ENCODE data around the gene PHKB. TPM values are rescaled to one million over a fixed set of nuclear protein-coding genes. Genes with fewer than 3 reads are reported as not detected.
A peak's percentile ranks its signal among the peaks of the same experiment; 100 is the strongest.
"Not testable (repeated sequence)": the region's sequence is repeated elsewhere in the genome, so short reads cannot be mapped to it uniquely, and the experiment has no call there.

PHKB gene
- total RNA-seq, 1 experiment from 2014 or later, result 59.6 TPM

DNA sequence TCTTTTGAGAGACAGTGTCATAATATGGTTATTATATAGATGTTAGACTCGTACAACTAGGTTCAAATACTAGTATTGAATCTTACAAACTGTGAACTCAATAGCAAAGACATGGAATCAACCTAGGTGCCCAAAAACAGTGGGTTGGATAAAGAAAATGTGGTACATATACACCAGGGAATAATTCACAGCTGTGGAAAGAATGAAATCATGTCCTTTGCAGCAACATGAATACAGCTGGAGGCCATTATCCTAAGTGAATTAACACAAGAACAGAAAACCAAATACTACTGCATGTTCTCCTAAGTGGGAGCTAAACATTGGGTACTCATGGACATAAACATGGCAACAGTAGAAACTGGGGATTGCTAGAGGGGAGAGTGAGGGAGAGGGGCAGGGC is 8.1 kb downstream of the PHKB start:
- no peak for DNase-seq (ENCODE audit: low spot score)

DNA sequence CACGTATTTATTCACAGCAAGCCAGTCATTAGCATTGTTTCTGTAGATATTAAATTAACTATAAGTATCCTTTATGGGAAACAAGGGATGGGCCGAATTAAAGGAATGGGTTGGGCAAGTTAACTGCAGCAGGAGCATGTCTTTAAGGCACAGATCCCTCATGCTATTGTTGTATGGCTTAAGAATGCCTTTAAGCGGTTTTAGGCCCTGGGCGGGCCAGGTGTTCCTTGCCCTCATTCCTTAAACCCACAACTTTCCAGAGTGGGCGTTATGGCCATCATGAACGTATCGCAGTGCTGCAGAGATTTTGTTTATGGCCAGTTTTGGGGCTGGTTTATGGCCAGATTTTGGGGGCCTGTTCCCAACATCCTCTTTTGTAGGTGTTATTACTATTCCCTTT is 9.1 kb downstream of the PHKB start:
- DNase-seq (ENCODE audit: low spot score), result no peak

DNA sequence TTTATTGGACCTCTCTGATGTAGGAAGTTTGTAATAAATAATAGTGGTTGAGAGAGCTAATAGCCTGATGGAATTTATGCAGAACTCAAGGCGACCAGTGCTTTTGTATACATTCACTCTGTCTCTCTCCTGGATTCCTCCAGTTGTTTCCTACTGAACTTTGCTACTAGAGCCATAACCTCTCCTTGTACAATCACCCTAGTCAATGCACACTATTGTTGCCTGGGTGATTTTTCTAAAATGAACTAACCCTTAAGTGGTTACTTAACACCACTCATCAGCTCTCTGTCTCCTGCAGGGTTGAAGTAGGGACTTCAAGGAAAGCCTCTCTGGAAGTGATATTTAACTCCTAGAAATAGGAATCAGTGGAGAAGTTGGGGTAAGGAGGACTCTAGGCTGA is 9.7 kb downstream of the PHKB start:
- DNase-seq (ENCODE audit: low spot score), result no peak

DNA sequence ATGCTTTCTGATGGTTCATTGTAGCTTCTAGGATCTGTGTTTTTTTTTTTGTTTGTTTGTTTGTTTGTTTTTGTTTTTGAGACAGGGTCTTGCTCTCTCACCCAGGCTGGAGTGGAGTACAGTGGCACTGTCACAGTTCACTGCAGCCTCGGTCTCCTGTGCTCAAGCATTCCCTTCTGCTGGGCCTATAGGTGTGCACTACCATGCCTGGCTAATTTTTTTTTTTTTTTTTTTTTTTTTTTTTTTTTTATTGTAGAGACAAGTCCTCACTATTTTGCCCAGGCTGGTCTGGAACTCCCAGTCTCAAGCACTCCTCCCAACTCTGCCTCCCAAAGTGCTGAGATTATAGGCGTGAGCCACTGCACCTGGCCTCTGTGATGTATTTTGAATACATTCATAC is 11.9 kb downstream of the PHKB start:
- not testable (repeated sequence) for DNase-seq (ENCODE audit: low spot score)

DNA sequence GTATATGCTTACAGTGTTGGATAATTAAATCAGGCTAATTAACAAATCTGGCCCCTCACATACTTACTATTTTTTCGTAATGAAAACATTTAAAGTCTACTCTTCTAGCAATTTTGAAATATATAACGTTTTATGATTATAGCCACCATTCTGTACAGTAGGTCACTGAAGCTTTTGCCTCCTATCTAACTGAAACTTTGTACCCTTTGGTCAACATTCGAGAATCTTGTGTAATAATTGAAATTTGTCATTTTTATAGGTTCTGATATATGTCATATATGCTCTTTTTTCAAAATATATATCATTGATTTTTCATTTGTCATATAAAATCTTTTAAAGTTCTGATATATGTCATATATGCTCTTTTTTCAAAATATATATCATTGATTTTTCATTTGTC is 12.7 kb downstream of the PHKB start:
- DNase-seq (ENCODE audit: low spot score), result no peak

DNA sequence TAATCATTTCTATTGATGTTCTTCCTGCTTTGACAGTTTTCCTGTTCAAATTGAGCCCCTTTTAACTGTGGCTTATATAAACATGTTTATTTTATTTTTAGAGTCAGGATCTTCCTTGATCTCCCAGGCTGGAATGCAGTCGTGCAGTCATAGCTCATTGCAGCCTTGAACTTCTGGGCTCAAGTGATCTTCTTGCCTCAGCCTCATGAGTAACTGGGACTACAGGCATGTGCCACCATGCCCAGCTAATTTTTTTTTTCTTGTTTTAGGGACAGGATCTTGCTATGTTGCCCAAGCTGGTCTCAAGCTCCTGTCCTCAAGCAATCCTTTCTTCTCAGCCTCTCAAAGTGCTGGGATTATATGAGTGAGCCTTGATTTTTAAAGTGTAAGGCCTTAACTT is 14.7 kb downstream of the PHKB start:
- DNase-seq (ENCODE audit: low spot score), result no peak

DNA sequence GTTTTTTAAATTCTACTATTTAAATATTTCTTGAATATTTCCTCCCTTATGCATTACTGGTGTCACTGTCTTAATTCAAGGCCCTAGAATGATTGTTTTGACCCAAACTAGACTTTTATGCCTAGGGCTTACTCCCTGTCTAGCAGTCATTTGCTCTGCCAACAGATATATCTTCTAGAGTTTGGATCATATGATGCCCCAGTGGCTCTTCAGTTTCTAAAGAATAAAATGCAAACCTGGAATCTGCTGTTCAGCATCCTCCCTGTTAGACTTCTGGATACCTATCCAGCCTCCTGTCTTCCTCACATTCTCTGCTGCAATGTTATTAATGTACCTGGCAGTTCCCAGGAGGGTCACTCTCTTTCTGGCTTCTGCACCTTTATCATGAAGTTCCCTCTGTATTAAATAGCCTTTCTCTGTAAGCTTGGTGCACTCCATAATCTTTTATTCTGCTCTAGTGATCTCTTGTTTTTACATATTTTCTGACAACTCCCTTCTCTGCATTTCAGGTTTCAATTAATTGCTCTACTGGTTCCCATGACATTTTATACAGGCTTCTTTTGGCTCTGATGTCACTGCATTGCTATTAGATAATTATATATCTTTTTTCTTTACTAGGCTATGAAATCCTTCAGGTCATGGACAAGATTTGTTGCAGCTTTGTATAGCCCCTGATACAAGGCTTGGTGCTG is 15.7 kb downstream of the PHKB start:
- DNase-seq (ENCODE audit: low spot score), result no peak

DNA sequence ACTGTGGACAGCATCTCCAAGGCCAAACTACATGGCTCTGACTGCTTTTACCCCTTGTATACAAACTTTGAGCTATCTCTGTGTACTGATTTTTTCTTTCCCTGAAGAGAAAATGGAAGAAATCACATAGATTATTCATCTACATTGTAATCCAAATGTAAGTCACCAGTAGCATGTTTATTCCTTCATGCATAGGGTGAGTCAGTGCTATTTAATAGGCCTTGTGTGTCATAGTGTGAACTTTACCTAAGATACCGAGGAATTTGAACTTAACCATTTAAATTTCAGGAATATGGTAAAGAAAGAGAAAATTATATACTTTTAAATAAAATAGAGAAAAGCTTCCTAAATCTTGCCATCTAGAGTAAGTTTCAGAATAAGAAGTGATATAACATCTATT is 16.5 kb downstream of the PHKB start:
- DNase-seq (ENCODE audit: low spot score), result peak; percentile 3

DNA sequence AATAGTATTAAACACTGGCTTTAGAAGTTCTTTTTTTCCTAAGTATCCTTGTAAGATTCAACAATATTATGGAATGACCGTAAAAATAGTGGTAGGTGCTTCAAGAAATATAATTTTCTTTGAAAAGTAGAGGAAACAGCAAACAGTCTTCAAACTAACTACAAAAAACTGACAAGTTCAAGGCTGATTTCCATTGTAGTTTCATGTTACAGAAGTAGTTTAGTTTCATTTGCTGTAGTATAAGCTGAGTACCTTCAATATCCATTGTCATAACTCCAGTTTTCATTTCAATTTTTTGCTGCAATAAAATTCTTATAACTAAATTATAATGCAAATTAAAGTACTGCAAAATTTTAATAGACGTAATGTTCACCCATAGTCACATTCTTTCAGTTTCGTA is 19.3 kb downstream of the PHKB start:
- no peak for DNase-seq (ENCODE audit: low spot score)

DNA sequence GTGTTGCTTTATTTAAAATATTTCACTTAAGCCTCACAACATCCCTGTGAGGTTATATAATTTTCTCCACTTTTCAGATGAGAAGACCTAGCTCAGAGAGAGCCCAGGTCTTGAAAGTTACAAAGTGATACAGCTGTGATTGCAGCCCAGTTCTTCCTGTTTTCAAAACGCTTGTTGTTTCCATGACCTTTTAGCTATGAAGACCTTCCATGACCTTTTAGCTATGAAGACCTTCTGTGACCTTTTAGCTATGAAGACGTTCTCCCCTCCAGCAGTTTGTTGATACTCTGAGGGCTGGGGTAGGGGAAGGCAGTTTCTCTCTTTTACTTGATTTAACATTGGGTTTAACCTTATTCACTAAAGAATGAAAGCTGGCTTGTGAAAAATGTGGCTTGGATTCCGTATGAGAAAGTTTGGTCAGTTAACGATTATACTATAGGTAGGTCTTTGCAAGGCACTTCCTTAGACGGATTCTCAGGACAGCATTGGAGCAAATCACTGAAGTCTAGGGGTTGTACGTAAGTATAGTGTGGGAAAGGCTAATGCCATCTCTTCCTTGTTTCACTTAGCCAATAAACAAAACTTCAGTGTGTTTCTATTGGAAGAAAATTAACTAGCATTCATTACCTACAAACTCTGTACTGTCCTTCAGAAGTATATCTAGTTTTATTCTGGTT is 20.7 kb downstream of the PHKB start:
- DNase-seq (ENCODE audit: low spot score), result no peak

DNA sequence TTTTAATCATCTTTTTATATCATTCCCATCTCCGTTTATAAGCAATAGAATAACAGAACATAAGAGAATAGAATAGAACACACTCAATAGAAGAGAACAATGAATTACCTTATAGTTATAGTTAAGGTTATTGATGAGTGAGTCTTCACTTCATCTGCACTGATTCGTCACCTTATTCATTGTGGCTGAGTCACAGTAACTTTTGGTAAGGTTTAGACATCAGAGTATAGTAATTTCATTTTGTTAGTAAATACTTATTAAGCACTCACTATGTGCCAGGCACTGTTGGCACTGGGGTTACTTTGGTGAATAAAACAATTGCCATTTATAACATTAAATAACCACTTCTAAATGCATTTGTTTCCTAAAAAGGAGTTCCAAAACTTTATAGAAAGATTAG is 22.5 kb downstream of the PHKB start:
- no peak for DNase-seq (ENCODE audit: low spot score)

DNA sequence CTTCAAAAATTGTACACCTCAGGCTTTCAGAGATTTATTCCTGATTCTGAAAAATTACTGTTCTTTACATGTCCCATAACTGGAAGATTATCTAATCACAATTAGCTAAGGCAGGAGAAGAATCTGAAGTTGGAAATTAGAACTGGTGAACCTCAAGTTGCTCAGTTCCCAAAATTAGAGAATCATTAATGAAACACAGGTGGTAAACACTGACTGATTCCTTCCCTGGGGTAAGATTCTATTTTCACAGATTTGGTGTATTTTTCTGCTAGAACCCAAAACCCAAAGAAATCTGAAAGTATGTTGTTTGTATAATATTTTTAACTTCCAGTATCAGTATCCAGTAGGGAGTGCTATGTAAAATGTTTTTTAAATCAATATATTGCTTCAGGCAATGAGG is 25.7 kb downstream of the PHKB start:
- DNase-seq (ENCODE audit: low spot score), result no peak

DNA sequence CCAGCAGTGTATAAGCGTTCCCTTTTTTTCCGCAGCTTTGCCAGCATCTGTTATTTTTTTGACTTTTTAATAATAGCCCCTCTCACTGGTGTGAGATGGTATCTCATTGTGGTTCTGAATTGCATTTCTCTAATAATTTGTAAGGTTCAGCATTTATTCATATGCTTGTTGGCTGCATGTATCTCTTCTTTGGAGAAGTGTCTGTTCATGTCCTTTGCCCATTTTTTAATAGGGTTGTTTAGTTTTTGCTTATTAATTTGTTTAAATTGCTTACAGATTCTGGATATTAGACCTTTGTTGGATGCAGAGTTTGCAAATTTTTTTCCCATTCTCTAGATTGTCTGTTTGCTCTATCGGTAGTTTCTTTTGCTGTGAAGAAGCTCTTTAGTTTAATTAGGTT is 26.9 kb downstream of the PHKB start:
- no peak for DNase-seq (ENCODE audit: low spot score)

DNA sequence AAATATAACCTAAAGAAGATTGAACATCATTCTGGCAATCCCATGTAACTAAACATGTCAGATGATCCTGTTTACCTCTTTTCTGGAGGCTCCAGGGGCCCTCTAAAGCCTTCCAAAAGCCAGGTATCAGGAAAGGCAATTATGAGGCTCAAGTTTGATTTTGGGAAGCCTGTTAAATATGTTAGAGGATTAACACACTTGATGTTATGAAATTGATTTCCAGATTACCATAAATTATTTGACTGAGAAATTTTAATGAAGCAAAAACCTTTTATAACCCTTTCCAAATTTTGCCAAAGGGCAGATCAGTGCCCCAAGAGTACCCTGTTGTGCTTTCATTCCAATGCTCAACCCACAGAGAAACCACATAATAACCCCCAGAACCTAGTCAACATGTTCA is 29.3 kb downstream of the PHKB start:
- no peak for DNase-seq (ENCODE audit: low spot score)

DNA sequence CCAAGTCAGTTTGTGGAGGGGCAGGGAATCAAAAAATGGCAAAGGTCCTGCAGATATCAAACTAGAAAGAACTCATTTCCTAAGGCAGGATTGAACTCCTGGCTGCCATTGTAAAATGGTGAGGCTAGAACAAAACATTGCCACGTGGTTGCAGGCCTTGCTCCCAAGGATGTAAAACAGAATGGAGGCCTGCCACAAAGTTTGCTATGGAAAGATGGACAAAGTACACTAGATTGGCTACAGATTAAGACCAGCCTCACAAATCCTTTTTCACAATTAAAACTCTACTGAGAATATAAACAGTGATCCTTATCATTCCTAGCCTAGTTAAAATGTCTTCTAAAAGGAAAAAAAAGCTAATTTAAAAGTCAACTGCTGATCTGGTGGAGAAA is 30.9 kb downstream of the PHKB start:
- no peak for DNase-seq (ENCODE audit: low spot score)

DNA sequence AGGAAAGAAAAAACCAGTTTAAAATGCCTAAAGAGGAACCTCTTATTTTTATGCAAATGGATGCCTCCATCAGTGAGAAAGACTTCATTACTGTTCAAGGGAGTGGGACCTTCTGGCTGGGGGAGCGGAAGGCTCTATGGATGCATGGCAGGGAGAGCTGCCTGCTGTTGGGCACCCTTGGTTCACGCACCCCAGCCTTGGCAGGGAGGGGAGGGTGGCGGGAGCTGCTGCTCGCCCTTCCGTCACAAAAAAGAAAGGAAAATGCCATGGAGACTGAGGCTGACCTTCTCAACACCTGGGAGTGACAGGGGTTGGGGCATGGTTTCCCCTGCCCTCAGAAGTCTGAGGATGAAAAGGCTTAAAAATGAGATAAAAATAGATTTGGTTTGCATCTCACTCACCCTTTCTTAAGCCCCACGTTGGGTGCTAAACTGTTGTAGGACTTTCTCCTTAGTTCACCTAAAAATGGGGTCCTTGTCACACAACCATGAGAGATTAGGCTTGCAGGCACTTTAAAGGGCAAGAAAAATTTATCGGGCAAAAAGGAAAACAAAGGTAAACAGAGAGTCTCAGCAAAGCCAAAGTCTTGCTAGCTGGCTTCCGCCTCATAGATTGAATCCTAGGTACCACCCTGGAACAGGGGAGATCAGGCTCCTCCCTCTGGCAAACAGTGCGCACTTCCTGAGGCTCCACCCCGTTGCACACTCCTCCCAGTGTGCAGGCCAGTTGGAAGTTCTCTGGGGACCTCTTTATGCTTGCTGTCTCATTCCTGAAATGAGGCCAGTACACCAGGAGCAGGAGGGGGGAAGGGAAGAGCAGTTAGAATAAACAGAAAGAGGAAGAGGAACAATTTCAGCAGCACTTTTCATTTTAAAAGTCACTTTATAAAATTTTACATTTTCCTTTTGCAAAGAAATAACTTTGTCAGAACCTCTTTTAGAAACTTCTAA is 31.6 kb downstream of the PHKB start:
- DNase-seq (ENCODE audit: low spot score), result peak; percentile 6

DNA sequence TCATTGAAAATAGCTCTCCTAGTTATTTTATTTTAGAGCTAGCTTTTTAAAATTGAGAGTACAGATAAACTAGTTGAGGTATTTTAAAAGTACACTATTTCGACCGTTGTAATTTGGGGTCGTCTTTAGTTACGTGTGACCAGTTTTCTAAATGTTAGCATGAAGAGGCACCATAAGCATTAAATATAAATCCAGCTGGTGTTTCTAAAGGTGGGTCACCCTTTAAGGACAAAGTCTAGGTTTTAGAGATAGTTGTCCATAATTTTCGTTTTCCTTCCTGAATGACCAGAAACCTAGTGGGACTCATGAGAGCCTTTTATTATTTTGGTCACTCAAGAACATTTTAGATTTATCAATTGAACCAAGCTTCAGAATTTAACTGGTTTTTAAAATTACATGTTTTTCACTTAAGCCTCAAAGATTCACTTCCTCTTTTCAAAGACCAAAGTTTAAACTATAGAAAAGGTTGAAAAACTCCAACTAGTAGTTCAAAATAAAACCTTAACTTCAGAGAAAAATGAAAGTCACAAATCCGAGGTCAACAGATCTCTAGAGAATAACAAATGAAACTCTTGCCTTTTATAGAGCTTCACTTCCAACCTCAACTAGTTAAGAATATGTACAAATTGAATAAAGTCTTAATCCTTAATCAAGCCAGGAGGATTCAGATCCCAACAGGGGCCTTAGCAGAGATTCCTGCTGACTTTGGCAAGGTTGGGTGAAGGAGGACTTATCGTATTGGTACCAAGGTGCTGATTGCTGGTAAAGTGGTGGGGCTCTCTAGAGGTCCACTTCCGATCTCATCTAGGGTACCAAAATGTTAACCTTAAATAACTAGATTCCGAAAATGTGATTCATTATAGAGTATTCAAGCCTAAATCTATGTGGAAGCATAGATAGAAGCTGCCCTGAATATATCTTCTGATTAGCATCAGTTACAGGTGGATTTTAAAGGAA is 32.5 kb downstream of the PHKB start:
- no peak for DNase-seq (ENCODE audit: low spot score)

DNA sequence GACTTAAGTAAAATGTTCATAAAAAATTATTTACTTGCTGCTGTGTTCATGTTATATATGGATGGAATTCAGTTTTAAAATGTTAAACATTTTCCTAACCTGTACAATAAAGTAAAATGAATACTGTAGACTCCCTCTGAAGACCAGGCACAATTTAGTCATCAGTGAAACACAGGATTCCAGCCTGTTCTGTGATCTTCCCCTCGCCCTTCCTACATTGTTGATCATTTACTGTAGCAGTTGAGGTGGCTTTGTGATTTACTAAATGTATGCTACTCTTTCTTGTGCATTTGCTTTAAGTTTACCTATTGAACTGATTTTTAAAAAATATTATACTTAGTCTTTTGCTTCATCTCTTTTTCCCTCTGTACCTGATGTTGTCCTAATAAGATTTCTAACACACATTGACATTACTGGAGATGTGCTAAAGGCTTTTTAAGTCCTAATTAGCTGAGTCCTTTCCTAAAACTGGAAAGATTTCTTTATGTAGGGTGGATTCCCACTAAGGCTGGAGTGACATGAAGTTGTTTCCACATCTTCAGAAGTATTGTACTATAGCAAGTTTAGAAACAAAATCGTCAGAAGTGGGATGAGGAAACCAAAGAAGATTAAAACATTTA is 38.1 kb downstream of the PHKB start:
- no peak for DNase-seq (ENCODE audit: low spot score)

DNA sequence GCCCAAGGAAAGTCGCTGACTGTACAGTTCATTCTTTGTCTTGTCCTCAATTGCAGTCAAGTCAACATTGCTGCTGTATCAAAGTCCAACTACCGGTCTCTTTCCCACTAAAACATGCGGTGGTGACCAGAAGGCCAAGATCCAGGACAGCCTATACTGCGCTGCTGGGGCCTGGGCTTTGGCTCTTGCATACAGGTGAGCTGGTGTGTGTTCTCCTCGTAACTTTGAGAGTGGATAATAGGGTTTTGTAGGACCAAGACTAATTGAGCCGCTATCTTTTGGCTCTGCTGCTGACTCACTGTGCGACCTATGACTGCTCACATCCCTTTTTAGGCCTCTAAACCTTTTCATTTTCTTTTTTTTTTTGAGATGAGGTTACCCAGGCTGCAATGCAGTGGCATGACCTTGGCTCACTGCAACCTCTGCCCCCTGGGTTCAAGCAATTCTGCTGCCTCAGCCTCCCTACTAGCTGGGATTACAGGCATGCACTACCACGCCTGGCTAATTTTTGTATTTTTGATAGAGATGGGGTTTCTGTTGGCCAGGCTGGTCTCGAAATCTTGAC is 38.7 kb downstream of the PHKB start:
- no peak for DNase-seq (ENCODE audit: low spot score)

DNA sequence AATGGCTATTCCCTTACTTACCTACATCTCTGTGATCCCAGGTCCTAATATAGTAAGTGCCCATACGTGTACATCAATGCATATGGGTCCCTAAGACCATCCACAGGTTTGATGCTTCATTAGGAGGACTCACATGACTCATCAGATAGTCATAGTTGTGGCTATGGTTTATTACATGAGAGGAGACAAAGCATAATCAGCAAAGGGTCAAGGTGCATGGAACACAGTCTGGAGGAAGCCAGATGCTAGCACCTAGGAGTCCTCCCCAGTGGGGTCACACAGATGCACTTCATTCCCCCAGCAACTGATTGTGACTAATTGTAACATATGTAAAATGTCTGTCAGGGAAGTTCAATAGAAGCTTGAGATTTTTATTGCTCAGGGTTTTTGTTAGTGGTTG is 42.8 kb downstream of the PHKB start:
- DNase-seq (ENCODE audit: low spot score), result peak; percentile 16

DNA sequence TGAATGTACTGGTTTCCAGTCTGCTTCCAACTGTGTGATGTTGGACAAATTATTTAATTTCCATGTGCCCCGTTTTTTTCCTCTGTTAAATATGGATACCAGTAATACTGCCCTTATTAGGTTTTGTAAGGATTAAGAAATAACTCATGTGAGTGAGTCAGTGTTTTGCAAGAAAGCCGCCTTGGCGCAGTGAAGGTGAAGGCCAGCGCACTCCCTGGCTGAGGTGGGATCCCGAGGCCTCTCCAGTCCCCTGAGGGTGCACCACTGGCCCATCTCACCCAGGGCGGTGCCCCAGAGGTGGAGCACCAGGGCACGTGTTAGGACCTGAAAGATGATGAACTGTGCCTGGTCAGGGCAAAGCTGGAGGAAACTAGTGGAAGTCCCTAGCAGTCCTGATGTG is 43.5 kb downstream of the PHKB start:
- no peak for DNase-seq (ENCODE audit: low spot score)
